Epithelial cell of esophagus (primary cell): ENCODE results near the gene CHID1.

Experiments
- DNase-seq: peaks from one replicate; pipeline ENCODE4 v3.0.0; 2010; ENCODE audit warnings: low read depth
- H3K4me3 ChIP-seq: 2 replicates; pipeline ENCODE4 v1.5.1; 2011; ENCODE audit warnings: mild to moderate bottlenecking, low read length, control low read depth
- TF ChIP-seq, protein P1 (sequence below): IDR thresholded peaks from 2 replicates; pipeline ENCODE4 v1.5.1; 2011; ENCODE audit warnings: low read depth, mild to moderate bottlenecking, low read length, control low read depth, inconsistent platforms; ENCODE audit not compliant: insufficient read depth; ENCODE audit errors: missing control alignments

The CHID1 gene

DNA sequence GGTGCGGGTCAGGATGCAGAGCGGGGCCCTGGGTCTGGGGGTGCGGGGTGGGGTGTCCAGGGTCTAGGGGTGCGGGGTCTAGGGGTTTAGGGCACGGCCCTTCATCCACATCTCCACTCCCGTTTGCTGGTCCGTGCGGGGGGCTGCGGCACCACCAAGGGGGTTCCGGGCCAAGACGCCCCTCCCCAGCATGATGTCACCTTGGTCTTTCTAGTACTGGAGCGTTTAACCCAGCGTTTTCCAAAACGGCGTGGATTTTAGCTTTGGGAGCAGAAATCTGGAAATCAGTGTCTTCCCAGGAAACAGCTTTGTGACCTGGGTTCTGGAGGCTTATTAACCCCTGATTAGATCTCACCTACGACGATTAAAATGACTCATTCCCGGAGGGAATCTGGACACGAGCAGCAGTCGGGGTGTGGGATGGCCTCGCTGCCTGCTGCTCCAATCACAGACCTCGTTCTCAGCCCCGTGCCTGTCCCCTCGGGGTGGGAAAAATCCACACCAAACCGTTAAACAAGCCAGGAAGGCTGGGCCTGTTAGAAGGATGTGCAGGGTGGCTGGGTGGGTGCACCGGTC is 15.8 kb upstream of the CHID1 start:
- H3K4me3 ChIP-seq = peak overlapping the region; percentile 77
- TF ChIP-seq, protein P1, sequence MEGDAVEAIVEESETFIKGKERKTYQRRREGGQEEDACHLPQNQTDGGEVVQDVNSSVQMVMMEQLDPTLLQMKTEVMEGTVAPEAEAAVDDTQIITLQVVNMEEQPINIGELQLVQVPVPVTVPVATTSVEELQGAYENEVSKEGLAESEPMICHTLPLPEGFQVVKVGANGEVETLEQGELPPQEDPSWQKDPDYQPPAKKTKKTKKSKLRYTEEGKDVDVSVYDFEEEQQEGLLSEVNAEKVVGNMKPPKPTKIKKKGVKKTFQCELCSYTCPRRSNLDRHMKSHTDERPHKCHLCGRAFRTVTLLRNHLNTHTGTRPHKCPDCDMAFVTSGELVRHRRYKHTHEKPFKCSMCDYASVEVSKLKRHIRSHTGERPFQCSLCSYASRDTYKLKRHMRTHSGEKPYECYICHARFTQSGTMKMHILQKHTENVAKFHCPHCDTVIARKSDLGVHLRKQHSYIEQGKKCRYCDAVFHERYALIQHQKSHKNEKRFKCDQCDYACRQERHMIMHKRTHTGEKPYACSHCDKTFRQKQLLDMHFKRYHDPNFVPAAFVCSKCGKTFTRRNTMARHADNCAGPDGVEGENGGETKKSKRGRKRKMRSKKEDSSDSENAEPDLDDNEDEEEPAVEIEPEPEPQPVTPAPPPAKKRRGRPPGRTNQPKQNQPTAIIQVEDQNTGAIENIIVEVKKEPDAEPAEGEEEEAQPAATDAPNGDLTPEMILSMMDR = no peak
- peak; percentile 70 for DNase-seq

DNA sequence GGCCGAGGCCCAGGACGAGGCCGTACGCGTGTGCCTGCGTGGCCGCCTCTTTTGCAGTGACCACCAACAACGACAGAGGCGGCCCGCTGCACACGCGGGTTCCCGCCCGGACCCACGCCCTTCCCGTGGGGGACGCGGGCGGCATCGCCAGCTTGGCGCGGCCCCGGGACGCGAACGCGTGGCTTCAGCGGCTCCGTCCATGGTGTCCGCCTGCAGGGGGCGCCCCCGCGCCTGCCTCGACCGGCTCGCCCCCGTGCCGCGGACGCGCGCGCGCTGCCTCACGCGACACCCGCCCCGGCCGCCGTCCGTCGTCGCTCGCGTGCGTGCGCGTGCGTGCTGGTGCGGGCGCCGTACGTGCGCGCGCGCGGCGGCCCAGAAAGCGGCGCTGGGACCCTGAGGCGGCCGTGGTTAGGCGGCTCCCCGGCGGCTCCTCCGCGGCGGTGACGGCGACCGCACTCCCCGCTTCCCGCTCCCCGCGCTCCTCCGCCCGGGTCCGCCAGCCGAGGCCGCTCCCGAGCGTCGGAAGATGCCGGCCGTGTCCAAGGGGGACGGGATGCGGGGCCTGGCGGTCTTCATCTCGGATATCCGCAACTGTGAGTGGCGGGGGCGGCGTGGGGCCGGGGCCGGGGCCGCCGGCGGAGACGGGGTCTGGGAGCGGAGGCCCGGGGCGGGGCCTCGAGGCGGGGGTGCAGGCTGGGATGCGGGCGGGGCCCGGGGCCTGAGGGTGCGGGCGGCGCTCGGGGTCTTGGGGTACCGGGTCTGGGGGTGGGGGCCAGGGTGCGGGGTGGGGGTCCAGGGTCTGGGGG is 15.1 kb upstream of the CHID1 start, which contains the start of gene AP2A2:
TSS of gene AP2A2 (plus strand) at position 375 of the 806 bp plus-strand sequence. CDS start at position 527, 152 bp downstream.
- TF ChIP-seq, protein P1 = peak; percentile 42
- DNase-seq = peak; percentile 92
- H3K4me3 ChIP-seq = peak within 1 kb of the TSS; percentile 77

DNA sequence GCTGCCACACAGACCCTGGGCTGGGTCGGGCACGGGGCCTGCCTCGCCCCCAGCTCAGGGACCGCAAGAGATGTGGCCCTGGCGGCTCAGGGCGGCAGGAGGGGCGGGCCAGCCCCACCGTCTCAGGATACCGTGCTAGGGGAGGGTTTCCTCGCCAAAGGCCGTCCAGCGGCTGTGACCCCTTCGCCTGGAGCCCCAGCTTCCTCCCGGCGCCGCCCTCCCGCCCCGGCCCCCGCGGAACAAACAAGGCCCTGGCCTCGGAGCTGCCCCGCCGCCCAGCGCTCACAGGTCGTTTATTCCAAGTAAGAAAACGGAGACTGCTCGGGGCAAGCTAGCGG is 14.5 kb upstream of the CHID1 start:
- no peak for DNase-seq
- TF ChIP-seq, protein P1 = no peak

DNA sequence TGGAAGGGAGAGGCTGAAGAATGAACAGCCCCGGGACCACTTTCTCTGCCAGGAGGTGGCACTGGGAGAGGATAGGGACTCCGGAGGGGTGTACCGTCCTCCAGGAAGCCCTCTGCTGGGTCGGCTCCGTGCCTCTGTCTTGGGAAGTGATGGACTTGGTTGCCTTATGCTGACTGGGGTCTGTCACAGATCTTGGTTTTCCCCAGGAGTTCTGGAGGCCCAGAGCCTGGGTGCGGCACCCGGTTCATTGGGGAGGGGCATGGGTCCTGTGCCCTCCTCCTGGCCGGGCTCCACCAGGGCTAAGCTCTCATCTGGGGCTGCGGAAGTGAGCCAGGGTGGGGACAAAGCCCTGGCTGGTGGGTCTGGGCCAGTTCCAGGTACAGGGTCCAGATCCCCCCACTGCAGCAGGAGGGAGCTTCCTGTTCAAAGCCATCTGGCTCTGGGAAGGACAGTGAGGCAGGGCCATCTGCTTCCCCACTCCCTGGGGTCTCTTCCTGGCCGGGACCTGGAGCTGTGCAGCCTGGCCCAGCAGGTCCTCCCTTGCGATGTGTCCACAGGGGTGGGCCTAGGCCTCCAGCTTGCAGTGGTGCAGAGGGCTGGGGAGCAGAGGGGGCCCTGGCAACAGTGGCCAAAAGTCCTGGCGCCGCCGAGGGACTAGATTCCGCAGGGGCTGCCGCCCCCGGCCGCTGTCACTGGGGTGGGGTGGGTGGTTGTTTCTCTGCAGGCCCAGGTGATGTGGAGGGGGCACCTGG is 14.0 kb upstream of the CHID1 start:
- H3K4me3 ChIP-seq = no peak overlapping the region
- no peak for DNase-seq
- TF ChIP-seq, protein P1 = no peak

More for the DNA sequence above, 14.5 kb upstream of the CHID1 start:
- H3K4me3 ChIP-seq = peak overlapping the region; percentile 21

DNA sequence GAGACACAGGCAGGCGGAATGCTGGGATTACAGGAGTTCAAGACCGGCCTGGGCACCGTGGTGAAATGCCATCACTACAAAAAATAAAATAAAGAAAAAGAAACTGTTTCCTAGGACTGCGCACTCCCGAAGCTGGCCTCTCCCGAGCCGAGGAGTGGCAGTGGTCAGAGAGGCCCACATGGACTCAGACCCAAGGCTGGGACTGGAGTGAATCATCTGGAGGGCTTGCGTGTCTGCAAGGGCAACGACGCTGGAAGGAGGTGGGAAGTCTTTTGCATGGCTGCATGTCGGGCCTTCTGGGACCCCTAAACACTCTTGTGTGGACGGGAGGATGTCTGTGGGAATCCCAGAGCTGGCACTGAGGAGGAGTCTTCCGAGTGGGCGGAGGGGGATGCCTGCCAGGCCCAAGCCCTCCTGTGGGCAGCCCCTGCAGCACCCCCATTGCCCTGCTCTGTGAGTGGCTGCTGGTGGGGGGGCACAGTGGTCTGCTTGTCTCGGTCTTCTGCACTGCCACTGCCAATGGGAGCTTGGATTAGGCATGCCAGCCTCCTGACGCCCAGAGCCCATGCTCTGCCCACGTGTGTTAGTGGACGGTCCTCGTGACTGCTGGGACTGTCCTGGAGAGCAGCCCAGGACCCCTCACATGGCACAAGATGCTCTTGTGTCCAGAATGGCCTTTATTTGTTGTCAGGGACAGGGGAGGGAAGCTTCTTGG is 13.2 kb upstream of the CHID1 start:
- no peak overlapping the region for H3K4me3 ChIP-seq
- TF ChIP-seq, protein P1 = no peak
- DNase-seq = no peak

DNA sequence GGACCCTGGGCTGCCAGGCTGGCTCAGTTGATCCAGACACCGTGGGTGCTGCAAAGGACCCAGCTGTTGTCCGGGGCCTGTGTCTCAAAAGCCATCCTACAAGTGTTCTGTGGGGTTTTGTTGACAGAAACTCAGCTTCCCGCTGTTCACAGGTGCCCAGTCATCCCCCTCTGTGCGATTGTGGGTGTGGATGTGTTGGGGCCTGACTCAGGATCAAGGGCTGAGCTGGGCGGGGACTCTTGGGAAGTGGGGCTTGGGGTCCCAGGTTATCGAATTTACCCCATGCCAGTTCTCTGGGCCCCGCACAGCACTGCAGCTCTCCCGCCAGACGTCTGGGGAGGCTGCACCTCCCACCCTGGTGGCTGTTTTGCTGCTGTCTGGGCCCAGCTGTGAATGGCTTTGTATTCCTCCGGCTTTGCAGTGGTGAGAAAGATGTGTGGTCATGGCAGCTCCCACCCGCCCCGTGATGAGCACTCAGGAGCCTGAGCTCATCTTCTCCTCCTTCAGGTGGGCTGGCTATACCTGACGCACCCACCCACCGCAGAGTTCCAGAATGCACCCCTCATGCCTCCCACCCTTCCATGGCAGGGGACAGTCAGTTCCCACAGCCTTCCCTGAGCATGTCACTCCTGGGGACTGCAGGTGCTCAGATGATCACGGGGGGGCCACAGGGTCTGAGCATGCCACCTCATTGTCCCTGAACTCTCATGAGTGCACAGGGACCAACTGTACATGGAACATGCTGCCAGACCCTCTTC is 11.5 kb upstream of the CHID1 start:
- no peak overlapping the region for H3K4me3 ChIP-seq
- DNase-seq = peak; percentile 46
- TF ChIP-seq, protein P1 = no peak
